ENCODE measurements around the gene C16orf87.

The C16orf87 gene

DNA sequence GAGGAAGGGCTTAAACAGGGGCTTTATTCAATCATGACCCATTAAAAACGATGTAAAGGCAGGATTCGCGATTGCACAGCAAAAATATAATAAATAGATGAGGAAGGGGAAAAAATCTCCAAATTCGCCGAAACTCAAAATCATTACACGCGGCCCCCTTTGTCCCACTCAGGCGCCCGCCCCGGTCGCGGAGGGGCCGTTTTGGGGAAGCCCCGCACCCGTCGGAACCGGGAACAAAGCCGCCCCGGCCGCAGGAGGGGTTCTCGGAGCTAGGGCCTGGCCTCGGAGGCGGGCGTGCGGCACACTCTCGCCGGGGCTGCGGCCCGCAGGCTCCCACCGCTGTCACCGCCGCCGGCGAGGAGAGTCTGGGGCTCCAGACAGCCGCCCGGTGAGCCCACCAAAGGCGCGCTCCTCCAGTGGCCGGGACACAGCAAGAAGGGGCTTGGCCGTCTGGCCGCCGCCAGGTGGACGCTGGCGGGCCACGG is 521 bp downstream of the C16orf87 start:
- ChIA-PET POLR2A (interaction anchor here (0.9 kb wide), 1 partner anchor 116 kb away, joined by 3 read pairs; no protein-coding TSS in a partner anchor), CTCF (no interaction called here)
- under 1% methylated on average over 30 of the region's 45 CpGs for WGBS (ENCODE audit: insufficient coverage)
- no peaks in the 10 kb centered on the region for H3K36me3 ChIP-seq (ENCODE audit: control insufficient read depth in 4 of 4, insufficient read depth in 4 of 4, low read length in 3 of 4)
- no peaks in the 10 kb centered on the region for H3K9me3 ChIP-seq (ENCODE audit: control extremely low read depth in 1 of 5, control insufficient read depth in 4 of 5, insufficient read depth in 2 of 5, low read depth in 1 of 5, low read length in 4 of 5)
- peaks cover 0 to 2% (median 0%) of the 10 kb centered on the region in 5 experiments for H3K27me3 ChIP-seq (replicated peaks in 2 of 5; ENCODE audit: control insufficient read depth in 4 of 5, insufficient read depth in 5 of 5, low read length in 4 of 5)
- H3K4me1 ChIP-seq (ENCODE audit: control extremely low read depth in 1 of 4, control insufficient read depth in 4 of 4, insufficient read depth in 4 of 4, low read length in 3 of 4) = peaks cover 4 to 22% (median 17%) of the 10 kb centered on the region in 4 experiments
- DNase-seq = peak; percentile 11 to 53 (median 40)
- peak overlapping the region; percentile 62 to 86 for H3K27ac ChIP-seq (ENCODE audit: insufficient read depth in 1 of 2, low read depth in 1 of 2, low read length in 2 of 2, poor library complexity in 1 of 2, severe bottlenecking in 2 of 2)
- H3K4me3 ChIP-seq (ENCODE audit: control insufficient read depth in 1 of 7, extremely low read depth in 1 of 7, insufficient read depth in 4 of 7, low read depth in 2 of 7, low read length in 6 of 7) = peak overlapping the region; percentile 65 to 96 (median 92)

DNA sequence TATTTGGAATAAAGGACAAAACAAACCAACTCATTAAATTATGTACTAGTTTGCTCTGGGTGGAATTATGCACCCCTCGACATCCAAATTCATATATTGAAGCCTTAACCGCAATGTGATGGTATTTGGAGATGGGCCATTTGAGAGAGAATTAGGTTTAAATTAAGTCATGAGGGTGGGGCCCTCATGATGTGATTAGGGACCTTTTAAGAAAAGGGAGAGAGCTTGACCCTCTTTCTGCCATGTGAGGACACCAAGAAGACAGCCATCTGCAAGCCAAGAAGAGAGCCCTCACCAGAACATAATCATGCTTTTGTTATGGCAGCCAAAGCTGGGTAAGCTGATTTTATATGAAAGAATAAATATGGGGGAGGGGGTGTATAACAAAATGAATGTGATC is 2.0 kb downstream of the C16orf87 start:
- H3K27ac ChIP-seq (ENCODE audit: insufficient read depth in 1 of 2, low read depth in 1 of 2, low read length in 2 of 2, poor library complexity in 1 of 2, severe bottlenecking in 2 of 2) = peak overlapping the region in 1 of 2 experiments; percentile 86
- peak overlapping the region in 3 of 7 experiments; percentile 89 to 96 (median 93) for H3K4me3 ChIP-seq (ENCODE audit: control insufficient read depth in 1 of 7, extremely low read depth in 1 of 7, insufficient read depth in 4 of 7, low read depth in 2 of 7, low read length in 6 of 7)
- ChIA-PET CTCF (interaction anchor here (0.9 to 2.2 kb wide), 4 partner anchors 15 to 135 kb away, joined by 3 to 8 read pairs (median 3); no protein-coding TSS in a partner anchor), POLR2A (no interaction called here)
- peaks cover 0 to under 1% (median 0%) of the 10 kb centered on the region in 5 experiments for H3K27me3 ChIP-seq (replicated peaks in 2 of 5; ENCODE audit: control insufficient read depth in 4 of 5, insufficient read depth in 5 of 5, low read length in 4 of 5)
- WGBS (ENCODE audit: insufficient coverage) = no CpG with 5 or more reads among the region's 2 CpGs
- no peaks in the 10 kb centered on the region for H3K9me3 ChIP-seq (ENCODE audit: control extremely low read depth in 1 of 5, control insufficient read depth in 4 of 5, insufficient read depth in 2 of 5, low read depth in 1 of 5, low read length in 4 of 5)
- DNase-seq = no peak
- peaks cover 4 to 22% (median 17%) of the 10 kb centered on the region in 4 experiments for H3K4me1 ChIP-seq (ENCODE audit: control extremely low read depth in 1 of 4, control insufficient read depth in 4 of 4, insufficient read depth in 4 of 4, low read length in 3 of 4)
- no peaks in the 10 kb centered on the region for H3K36me3 ChIP-seq (ENCODE audit: control insufficient read depth in 4 of 4, insufficient read depth in 4 of 4, low read length in 3 of 4)

DNA sequence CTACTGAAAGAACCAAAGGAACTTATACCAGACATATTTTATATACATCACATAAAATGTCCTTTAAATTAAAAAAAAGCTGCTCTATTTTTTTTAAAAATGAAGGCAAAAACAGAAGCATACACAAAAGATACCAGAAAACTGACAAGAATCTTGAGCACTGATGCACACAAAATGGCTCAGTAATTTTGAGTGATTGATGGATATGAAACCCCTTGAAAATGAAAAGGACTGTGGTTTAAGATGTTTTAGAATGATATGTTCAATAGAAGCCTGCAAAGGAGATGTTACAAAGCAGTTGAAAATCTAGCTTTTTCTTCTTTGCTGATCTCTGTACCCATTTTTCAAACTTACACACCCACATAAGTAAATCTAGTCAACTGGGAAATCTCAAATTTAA is 2.7 kb downstream of the C16orf87 start:
- no peak overlapping the region for H3K27ac ChIP-seq (ENCODE audit: insufficient read depth in 1 of 2, low read depth in 1 of 2, low read length in 2 of 2, poor library complexity in 1 of 2, severe bottlenecking in 2 of 2)
- ChIA-PET POLR2A (interaction anchor here (0.6 kb wide), 1 partner anchor 37 kb away, joined by 4 read pairs; no protein-coding TSS in a partner anchor), CTCF (interaction anchor here (0.7 to 2.2 kb wide), 3 partner anchors 22 to 138 kb away, joined by 3 to 8 read pairs (median 3); no protein-coding TSS in a partner anchor)
- H3K4me1 ChIP-seq (ENCODE audit: control extremely low read depth in 1 of 4, control insufficient read depth in 4 of 4, insufficient read depth in 4 of 4, low read length in 3 of 4) = peaks cover 4 to 22% (median 17%) of the 10 kb centered on the region in 4 experiments
- peak in 2 of 3 donors; percentile 21 to 46 for DNase-seq
- H3K9me3 ChIP-seq (ENCODE audit: control extremely low read depth in 1 of 5, control insufficient read depth in 4 of 5, insufficient read depth in 2 of 5, low read depth in 1 of 5, low read length in 4 of 5) = no peaks in the 10 kb centered on the region
- no peaks in the 10 kb centered on the region for H3K27me3 ChIP-seq (replicated peaks in 2 of 5; ENCODE audit: control insufficient read depth in 4 of 5, insufficient read depth in 5 of 5, low read length in 4 of 5)
- H3K4me3 ChIP-seq (ENCODE audit: control insufficient read depth in 1 of 7, extremely low read depth in 1 of 7, insufficient read depth in 4 of 7, low read depth in 2 of 7, low read length in 6 of 7) = no peak overlapping the region
- peaks cover 0 to 3% (median 1%) of the 10 kb centered on the region in 4 experiments for H3K36me3 ChIP-seq (ENCODE audit: control insufficient read depth in 4 of 4, insufficient read depth in 4 of 4, low read length in 3 of 4)

DNA sequence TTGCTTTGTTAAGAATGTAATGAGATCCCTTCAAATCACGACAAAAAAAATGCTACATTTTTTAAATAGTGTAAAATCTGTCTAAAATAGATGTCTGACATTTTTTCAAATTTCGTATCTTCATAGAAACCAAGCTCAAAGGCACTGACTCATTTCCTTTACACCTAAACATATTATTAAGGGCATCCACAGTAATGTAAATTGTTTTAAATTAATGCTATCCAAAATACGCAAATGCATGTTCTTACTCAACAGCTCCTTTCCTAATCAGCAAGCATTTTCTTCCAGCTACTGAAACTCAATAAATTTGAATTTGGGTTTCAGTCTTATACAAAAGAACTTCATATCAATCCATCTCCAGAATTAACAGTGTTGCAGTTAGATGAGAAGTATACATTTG is 4.3 kb downstream of the C16orf87 start:
- Histone ChIP-seq H3K4me1 (ENCODE audit: control extremely low read depth in 1 of 4, control insufficient read depth in 4 of 4, insufficient read depth in 4 of 4, low read length in 3 of 4) (peaks cover 3 to 20% (median 16%) of the 10 kb centered on the region in 4 experiments), H3K27ac (ENCODE audit: insufficient read depth in 1 of 2, low read depth in 1 of 2, low read length in 2 of 2, poor library complexity in 1 of 2, severe bottlenecking in 2 of 2) (no peak overlapping the region), H3K9me3 (ENCODE audit: control extremely low read depth in 1 of 5, control insufficient read depth in 4 of 5, insufficient read depth in 2 of 5, low read depth in 1 of 5, low read length in 4 of 5) (no peaks in the 10 kb centered on the region), H3K36me3 (ENCODE audit: control insufficient read depth in 4 of 4, insufficient read depth in 4 of 4, low read length in 3 of 4) (peaks cover 0 to 4% (median 3%) of the 10 kb centered on the region in 4 experiments), H3K27me3 (replicated peaks in 2 of 5; ENCODE audit: control insufficient read depth in 4 of 5, insufficient read depth in 5 of 5, low read length in 4 of 5) (no peaks in the 10 kb centered on the region), H3K4me3 (ENCODE audit: control insufficient read depth in 1 of 7, extremely low read depth in 1 of 7, insufficient read depth in 4 of 7, low read depth in 2 of 7, low read length in 6 of 7) (no peak overlapping the region)
- no peak for DNase-seq
- WGBS (ENCODE audit: insufficient coverage) = no CpG with 5 or more reads among the region's 3 CpGs
- ChIA-PET CTCF (interaction anchor here (0.7 to 1.6 kb wide), 3 partner anchors 13 to 27 kb away, joined by 3 to 4 read pairs (median 3); no protein-coding TSS in a partner anchor), POLR2A (interaction anchor here (0.9 kb wide), 1 partner anchor 13 kb away, joined by 6 read pairs; no protein-coding TSS in a partner anchor)

DNA sequence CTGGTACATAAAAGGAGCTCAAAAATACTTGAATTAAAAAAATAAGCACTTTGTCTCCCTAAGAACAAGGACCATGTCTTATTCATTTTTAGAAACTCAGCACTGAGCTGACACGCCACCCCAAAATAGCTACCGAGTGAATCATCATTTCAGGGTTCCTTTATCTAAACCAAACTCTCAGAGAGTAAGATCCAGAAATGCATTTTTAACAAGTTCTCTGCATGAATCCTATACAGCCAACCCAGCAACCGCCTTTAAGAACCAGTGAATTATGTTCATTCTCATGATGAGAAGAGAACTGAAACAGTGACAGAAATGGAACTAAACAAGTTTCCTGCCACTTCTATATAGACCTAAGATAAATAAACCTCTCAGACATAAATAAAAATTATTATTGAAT is 8.7 kb downstream of the C16orf87 start:
- ChIA-PET POLR2A (no interaction called here), CTCF (interaction anchor here (2.1 kb wide), 1 partner anchor 21 kb away, joined by 7 read pairs; no protein-coding TSS in a partner anchor)
- 92% methylated on average over 3 of the region's 3 CpGs for WGBS (ENCODE audit: insufficient coverage)
- Histone ChIP-seq H3K4me1 (ENCODE audit: control extremely low read depth in 1 of 4, control insufficient read depth in 4 of 4, insufficient read depth in 4 of 4, low read length in 3 of 4) (peaks cover 0 to 6% (median 3%) of the 10 kb centered on the region in 4 experiments), H3K4me3 (ENCODE audit: control insufficient read depth in 1 of 7, extremely low read depth in 1 of 7, insufficient read depth in 4 of 7, low read depth in 2 of 7, low read length in 6 of 7) (no peak overlapping the region), H3K9me3 (ENCODE audit: control extremely low read depth in 1 of 5, control insufficient read depth in 4 of 5, insufficient read depth in 2 of 5, low read depth in 1 of 5, low read length in 4 of 5) (no peaks in the 10 kb centered on the region), H3K36me3 (ENCODE audit: control insufficient read depth in 4 of 4, insufficient read depth in 4 of 4, low read length in 3 of 4) (peaks cover 3 to 8% (median 6%) of the 10 kb centered on the region in 4 experiments), H3K27me3 (replicated peaks in 2 of 5; ENCODE audit: control insufficient read depth in 4 of 5, insufficient read depth in 5 of 5, low read length in 4 of 5) (no peaks in the 10 kb centered on the region), H3K27ac (ENCODE audit: insufficient read depth in 1 of 2, low read depth in 1 of 2, low read length in 2 of 2, poor library complexity in 1 of 2, severe bottlenecking in 2 of 2) (no peak overlapping the region)
- DNase-seq = no peak

DNA sequence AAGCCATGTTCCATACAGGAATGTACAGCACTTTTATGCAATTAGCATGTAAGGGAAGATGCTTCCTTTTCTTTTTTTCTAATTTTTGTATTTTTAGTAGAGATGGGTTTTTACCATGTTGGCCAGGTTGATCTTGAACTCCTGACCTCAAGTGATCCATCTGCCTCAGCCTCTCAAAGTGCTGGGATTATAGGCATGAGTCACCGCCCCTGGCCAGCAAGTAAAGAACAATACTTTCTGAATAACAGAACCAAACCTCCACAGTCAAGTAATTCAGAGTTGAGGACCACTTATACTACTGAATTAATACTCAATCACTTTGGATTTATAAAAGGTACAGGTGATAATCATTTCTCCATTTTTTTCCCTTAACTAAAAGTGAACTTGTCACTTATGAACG is 13.0 kb downstream of the C16orf87 start:
- H3K27ac ChIP-seq (ENCODE audit: insufficient read depth in 1 of 2, low read depth in 1 of 2, low read length in 2 of 2, poor library complexity in 1 of 2, severe bottlenecking in 2 of 2) = no peak overlapping the region
- no peaks in the 10 kb centered on the region for H3K27me3 ChIP-seq (replicated peaks in 2 of 5; ENCODE audit: control insufficient read depth in 4 of 5, insufficient read depth in 5 of 5, low read length in 4 of 5)
- no peak overlapping the region for H3K4me3 ChIP-seq (ENCODE audit: control insufficient read depth in 1 of 7, extremely low read depth in 1 of 7, insufficient read depth in 4 of 7, low read depth in 2 of 7, low read length in 6 of 7)
- CTCF ChIA-PET = interaction anchor here (1.2 kb wide), 1 partner anchor 10 kb away, joined by 3 read pairs; no protein-coding TSS in a partner anchor
- peaks cover 0 to 13% (median 10%) of the 10 kb centered on the region in 4 experiments for H3K36me3 ChIP-seq (ENCODE audit: control insufficient read depth in 4 of 4, insufficient read depth in 4 of 4, low read length in 3 of 4)
- POLR2A ChIA-PET = no interaction called here
- H3K9me3 ChIP-seq (ENCODE audit: control extremely low read depth in 1 of 5, control insufficient read depth in 4 of 5, insufficient read depth in 2 of 5, low read depth in 1 of 5, low read length in 4 of 5) = peaks cover 0 to 2% (median 0%) of the 10 kb centered on the region in 5 experiments
- DNase-seq = peak in 1 of 3 donors; percentile 13
- no peaks in the 10 kb centered on the region for H3K4me1 ChIP-seq (ENCODE audit: control extremely low read depth in 1 of 4, control insufficient read depth in 4 of 4, insufficient read depth in 4 of 4, low read length in 3 of 4)
- no CpG with 5 or more reads among the region's 2 CpGs for WGBS (ENCODE audit: insufficient coverage)

DNA sequence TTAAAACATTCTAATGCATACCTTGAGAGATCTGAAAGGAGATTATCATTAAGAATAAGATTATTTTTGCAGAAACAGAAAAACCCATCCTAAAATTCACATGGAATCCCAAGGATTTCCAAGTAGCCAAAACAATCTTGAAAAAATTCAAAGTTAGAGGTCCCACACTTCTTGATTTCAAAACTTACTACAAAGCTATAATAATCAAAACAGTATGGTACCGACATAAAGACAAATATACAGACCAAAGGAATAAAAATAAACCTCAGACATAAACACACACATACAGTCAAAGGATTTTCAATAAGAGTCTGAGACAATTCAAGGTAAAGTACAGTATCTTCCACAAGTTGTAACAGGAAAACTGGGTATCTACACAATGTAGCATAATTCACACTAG is 16.2 kb downstream of the C16orf87 start:
- H3K4me3 ChIP-seq (ENCODE audit: control insufficient read depth in 1 of 7, extremely low read depth in 1 of 7, insufficient read depth in 4 of 7, low read depth in 2 of 7, low read length in 6 of 7) = no peak overlapping the region
- WGBS (ENCODE audit: insufficient coverage) = no CpG with 5 or more reads among the region's 1 CpG
- POLR2A ChIA-PET = no interaction called here
- peaks cover 0 to 2% (median 0%) of the 10 kb centered on the region in 5 experiments for H3K9me3 ChIP-seq (ENCODE audit: control extremely low read depth in 1 of 5, control insufficient read depth in 4 of 5, insufficient read depth in 2 of 5, low read depth in 1 of 5, low read length in 4 of 5)
- no peaks in the 10 kb centered on the region for H3K27me3 ChIP-seq (replicated peaks in 2 of 5; ENCODE audit: control insufficient read depth in 4 of 5, insufficient read depth in 5 of 5, low read length in 4 of 5)
- CTCF ChIA-PET = interaction anchor here (0.8 to 2.8 kb wide), 3 partner anchors 13 to 19 kb away, joined by 3 to 7 read pairs (median 3); no protein-coding TSS in a partner anchor
- DNase-seq = no peak
- H3K4me1 ChIP-seq (ENCODE audit: control extremely low read depth in 1 of 4, control insufficient read depth in 4 of 4, insufficient read depth in 4 of 4, low read length in 3 of 4) = peaks cover 0 to 6% (median 3%) of the 10 kb centered on the region in 4 experiments
- H3K36me3 ChIP-seq (ENCODE audit: control insufficient read depth in 4 of 4, insufficient read depth in 4 of 4, low read length in 3 of 4) = peaks cover 0 to 13% (median 8%) of the 10 kb centered on the region in 4 experiments
- H3K27ac ChIP-seq (ENCODE audit: insufficient read depth in 1 of 2, low read depth in 1 of 2, low read length in 2 of 2, poor library complexity in 1 of 2, severe bottlenecking in 2 of 2) = no peak overlapping the region
